NCI-H1092 (cell line): ENCODE measurements around the gene TMED3.

ENCODE experiments used
- DNase-seq: peaks from one replicate; lab custom pipeline; 2025; lab: John Stamatoyannopoulos, UW

The TMED3 gene

GRCh38 chr15:79310985-79311900 is at the start of gene TMED3:
TMED3 (plus strand) TSS chr15:79311112; CDS start chr15:79311250, 138 bp downstream.
- DNase-seq: peak; percentile 71

- DNase-seq: no peak
Observed at GRCh38 chr15:79261836-79262235, 49.1 kb upstream of the TMED3 start.

GRCh38 chr15:79265167-79265566 is 45.7 kb upstream of the TMED3 start:
- DNase-seq: no peak

- DNase-seq: no peak
Observed at GRCh38 chr15:79265987-79266579, 44.8 kb upstream of the TMED3 start.

GRCh38 chr15:79282371-79283251 is 28.3 kb upstream of the TMED3 start, which contains the start of gene ANKRD34C:
ANKRD34C (plus strand) TSS chr15:79282722; CDS start chr15:79293285, 10,563 bp downstream.
- DNase-seq: no peak

- DNase-seq: no peak
Observed at GRCh38 chr15:79283252-79284048, 27.5 kb upstream of the TMED3 start.

GRCh38 chr15:79290642-79291275 is 20.2 kb upstream of the TMED3 start:
- DNase-seq: no peak

GRCh38 chr15:79292011-79292410 is 18.9 kb upstream of the TMED3 start:
- no peak for DNase-seq

- no peak for DNase-seq
Observed at GRCh38 chr15:79294075-79294474, 16.8 kb upstream of the TMED3 start.

- DNase-seq: no peak
Observed at GRCh38 chr15:79296583-79296982, 14.3 kb upstream of the TMED3 start.

- no peak for DNase-seq
Observed at GRCh38 chr15:79299126-79299840, 11.6 kb upstream of the TMED3 start.

GRCh38 chr15:79299841-79300235 is 11.1 kb upstream of the TMED3 start:
- no peak for DNase-seq

GRCh38 chr15:79307251-79307650 is 3.7 kb upstream of the TMED3 start:
- no peak for DNase-seq

- DNase-seq: no peak
Observed at GRCh38 chr15:79308874-79309273, 2.0 kb upstream of the TMED3 start.

GRCh38 chr15:79310612-79310984 is 314 bp upstream of the TMED3 start:
- DNase-seq: no peak

- no peak for DNase-seq
Observed at GRCh38 chr15:79311901-79312553, 1.1 kb downstream of the TMED3 start.

GRCh38 chr15:79314186-79314585 is 3.3 kb downstream of the TMED3 start:
- DNase-seq: no peak

GRCh38 chr15:79314811-79315210 is 3.9 kb downstream of the TMED3 start:
- no peak for DNase-seq

- DNase-seq: no peak
Observed at GRCh38 chr15:79315623-79316328, 4.9 kb downstream of the TMED3 start.
